Gastrocnemius medialis (tissue), 4 donors: Measurements from ENCODE around the gene ADD1.

Experiments
- CTCF ChIP-seq, 5 experiments: fragments of 450-650 bp in 3 of 5; fragments of 200-600 bp in 2 of 5; sonication (generic) in 2 of 5; IDR thresholded peaks in 4 of 5; conservative IDR thresholded peaks in 1 of 5; 1 replicate in 4 of 5; 2 replicates in 1 of 5; pipeline ENCODE4 v1.5.1; 2016 to 2019; ENCODE audit warnings: antibody characterized with exemption in 5 of 5, mild to moderate bottlenecking in 3 of 5, moderate library complexity in 3 of 5
- POLR2A ChIP-seq, 2 donors: fragments of 450-650 bp; IDR thresholded peaks; one replicate each; pipeline ENCODE4 v1.6.1; 2017; ENCODE audit warnings: antibody characterized with exemption in 2 of 2, mild to moderate bottlenecking in 2 of 2, moderate library complexity in 2 of 2

- TF ChIP-seq CTCF (IDR thresholded peaks at IDR 0.05 in 4 of 5, conservative IDR thresholded peaks at IDR 0.05 in 1 of 5) (no peak), POLR2A (IDR thresholded peaks at IDR 0.05) (no peak)
Observed at GRCh38 chr4:2855584-2855983, 11.9 kb downstream of the ADD1 start.
